HL-60 (cell line): Measurements from ENCODE around the gene AEN.

Experiments used
- DNase-seq, 2 experiments: peaks; one replicate each; pipeline ENCODE4 v3.0.0-alpha.2; 2010 to 2020; ENCODE audit warnings: low read depth in 1 of 2, low spot score in 1 of 2
- H3K27ac ChIP-seq: fragments of 250-450 bp; sonication (Bioruptor Pico); replicated peaks from 2 replicates; pipeline ENCODE4 v1.5.1; 2020; ENCODE audit warnings: mild to moderate bottlenecking, moderate library complexity
- H3K27me3 ChIP-seq: fragments of 250-450 bp; sonication (Bioruptor Pico); 2 replicates; pipeline ENCODE4 v1.5.1; 2021; ENCODE audit warnings: mild to moderate bottlenecking, moderate library complexity; ENCODE audit not compliant: insufficient read depth, poor library complexity, severe bottlenecking
- H3K4me3 ChIP-seq: replicated peaks from 2 replicates; pipeline ENCODE4 v1.5.1; 2011; ENCODE audit warnings: mild to moderate bottlenecking, control low read depth, low read length; ENCODE audit not compliant: insufficient read depth
- GABPA ChIP-seq: IDR thresholded peaks from 2 replicates; pipeline ENCODE4 v1.6.1; 2012; ENCODE audit warnings: low read depth
- POLR2AphosphoS5 ChIP-seq: IDR thresholded peaks from 2 replicates; pipeline ENCODE4 v1.6.1; 2012; ENCODE audit warnings: low read depth
- SPI1 ChIP-seq: IDR thresholded peaks from 2 replicates; pipeline ENCODE4 v1.6.1; 2012; ENCODE audit warnings: low read depth, mild to moderate bottlenecking, borderline replicate concordance
- TF ChIP-seq, protein P1 (sequence below): IDR thresholded peaks from one replicate; pipeline ENCODE4 v1.5.1; 2011; ENCODE audit warnings: low read length, control low read depth, inconsistent platforms; ENCODE audit not compliant: insufficient read depth
- TF ChIP-seq, protein P2 (sequence below): IDR thresholded peaks from 2 replicates; pipeline ENCODE4 v1.6.1; 2012; ENCODE audit warnings: low read depth; ENCODE audit not compliant: insufficient replicate concordance

The AEN gene

DNA sequence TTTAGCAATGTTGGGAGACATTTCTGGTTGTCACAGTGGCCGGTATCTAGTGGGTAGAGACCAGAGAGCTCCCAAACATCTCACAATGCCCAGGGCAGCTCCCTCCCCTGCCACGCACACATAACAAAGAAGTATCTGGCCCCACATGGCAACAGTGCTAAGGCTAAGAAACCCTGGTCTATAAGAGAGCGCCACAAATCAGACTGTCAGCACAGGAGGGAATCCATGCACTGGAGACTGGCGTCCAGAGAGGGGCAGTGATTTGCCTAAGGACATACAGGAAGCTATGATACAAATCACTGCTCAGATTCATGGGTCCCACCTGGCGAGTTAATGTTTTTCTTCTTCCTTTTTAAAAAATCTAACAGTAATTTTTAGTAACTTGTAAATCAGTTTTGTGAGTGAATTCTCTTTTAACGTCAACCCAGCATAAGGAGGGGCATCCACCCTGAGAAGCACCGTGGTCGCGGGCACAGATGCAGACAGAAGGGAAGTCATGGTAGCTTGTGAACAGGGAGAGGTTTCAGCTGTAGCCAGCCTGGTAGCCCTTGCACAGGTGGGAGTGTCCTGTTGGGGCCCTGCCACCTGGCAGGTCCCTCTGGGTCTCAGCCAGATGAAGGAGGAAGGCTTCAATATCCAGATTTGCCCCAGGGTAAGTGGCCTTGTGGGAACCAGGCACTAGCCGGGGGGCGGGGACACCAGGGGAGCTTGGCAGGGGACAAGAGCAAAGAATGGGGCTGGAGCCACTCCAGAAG lies 26.4 kb downstream of the AEN start:
- DNase-seq: no peak
- no peak overlapping the region for H3K4me3 ChIP-seq

DNA sequence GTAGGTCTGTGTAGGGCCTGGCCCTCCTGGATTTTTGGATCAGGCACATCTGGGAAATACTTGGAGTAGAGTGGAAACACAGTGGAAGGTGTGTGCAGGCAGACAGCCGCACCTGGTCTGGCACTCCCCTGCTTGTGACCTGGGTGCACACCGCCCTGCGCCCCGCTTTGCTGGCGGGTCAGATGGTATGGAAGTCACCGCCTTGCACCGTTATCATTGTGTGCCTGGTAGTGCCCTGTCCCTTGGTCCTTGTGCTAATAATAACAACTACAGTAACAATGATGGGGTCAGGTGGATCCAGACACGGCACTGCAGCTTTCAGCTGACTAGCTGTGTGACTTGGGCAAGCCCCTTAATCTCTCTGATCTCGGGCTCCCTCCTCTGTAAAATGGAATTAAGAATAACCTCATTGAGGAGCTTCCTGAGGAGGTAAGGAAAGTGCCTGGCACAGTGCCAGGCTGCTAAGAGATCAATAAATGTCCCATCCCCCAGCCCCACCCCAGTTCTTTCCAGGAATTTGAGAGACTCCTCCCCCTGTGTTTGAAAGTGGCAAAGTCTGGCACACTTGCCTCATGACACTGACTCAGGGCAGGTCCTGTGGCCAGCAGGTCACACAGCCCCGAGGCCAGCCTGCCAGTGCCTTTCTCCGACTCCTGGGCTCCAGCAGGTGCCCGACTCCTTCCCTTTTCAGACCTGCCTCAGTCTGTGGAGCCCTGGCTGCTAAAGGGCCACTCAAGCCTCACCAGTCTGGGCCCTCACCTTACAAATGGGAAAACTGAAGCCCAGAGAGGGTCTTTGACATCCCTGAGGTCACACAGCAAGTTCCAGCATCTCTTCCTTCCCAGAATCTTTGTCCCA lies 27.4 kb downstream of the AEN start:
- DNase-seq: no peak
- no peak overlapping the region for H3K27ac ChIP-seq
- H3K27me3 ChIP-seq: no peaks in the 10 kb centered on the region
- TF ChIP-seq SPI1: no peak
- no peak overlapping the region for H3K4me3 ChIP-seq

More for the DNA sequence above, 26.4 kb downstream of the AEN start:
- H3K27me3 ChIP-seq: no peaks in the 10 kb centered on the region
- no peak overlapping the region for H3K27ac ChIP-seq
- TF ChIP-seq, protein P1, sequence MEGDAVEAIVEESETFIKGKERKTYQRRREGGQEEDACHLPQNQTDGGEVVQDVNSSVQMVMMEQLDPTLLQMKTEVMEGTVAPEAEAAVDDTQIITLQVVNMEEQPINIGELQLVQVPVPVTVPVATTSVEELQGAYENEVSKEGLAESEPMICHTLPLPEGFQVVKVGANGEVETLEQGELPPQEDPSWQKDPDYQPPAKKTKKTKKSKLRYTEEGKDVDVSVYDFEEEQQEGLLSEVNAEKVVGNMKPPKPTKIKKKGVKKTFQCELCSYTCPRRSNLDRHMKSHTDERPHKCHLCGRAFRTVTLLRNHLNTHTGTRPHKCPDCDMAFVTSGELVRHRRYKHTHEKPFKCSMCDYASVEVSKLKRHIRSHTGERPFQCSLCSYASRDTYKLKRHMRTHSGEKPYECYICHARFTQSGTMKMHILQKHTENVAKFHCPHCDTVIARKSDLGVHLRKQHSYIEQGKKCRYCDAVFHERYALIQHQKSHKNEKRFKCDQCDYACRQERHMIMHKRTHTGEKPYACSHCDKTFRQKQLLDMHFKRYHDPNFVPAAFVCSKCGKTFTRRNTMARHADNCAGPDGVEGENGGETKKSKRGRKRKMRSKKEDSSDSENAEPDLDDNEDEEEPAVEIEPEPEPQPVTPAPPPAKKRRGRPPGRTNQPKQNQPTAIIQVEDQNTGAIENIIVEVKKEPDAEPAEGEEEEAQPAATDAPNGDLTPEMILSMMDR: no peak
- no peak for TF ChIP-seq SPI1
- TF ChIP-seq, protein P2, sequence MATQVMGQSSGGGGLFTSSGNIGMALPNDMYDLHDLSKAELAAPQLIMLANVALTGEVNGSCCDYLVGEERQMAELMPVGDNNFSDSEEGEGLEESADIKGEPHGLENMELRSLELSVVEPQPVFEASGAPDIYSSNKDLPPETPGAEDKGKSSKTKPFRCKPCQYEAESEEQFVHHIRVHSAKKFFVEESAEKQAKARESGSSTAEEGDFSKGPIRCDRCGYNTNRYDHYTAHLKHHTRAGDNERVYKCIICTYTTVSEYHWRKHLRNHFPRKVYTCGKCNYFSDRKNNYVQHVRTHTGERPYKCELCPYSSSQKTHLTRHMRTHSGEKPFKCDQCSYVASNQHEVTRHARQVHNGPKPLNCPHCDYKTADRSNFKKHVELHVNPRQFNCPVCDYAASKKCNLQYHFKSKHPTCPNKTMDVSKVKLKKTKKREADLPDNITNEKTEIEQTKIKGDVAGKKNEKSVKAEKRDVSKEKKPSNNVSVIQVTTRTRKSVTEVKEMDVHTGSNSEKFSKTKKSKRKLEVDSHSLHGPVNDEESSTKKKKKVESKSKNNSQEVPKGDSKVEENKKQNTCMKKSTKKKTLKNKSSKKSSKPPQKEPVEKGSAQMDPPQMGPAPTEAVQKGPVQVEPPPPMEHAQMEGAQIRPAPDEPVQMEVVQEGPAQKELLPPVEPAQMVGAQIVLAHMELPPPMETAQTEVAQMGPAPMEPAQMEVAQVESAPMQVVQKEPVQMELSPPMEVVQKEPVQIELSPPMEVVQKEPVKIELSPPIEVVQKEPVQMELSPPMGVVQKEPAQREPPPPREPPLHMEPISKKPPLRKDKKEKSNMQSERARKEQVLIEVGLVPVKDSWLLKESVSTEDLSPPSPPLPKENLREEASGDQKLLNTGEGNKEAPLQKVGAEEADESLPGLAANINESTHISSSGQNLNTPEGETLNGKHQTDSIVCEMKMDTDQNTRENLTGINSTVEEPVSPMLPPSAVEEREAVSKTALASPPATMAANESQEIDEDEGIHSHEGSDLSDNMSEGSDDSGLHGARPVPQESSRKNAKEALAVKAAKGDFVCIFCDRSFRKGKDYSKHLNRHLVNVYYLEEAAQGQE: no peak
- TF ChIP-seq GABPA: no peak
- TF ChIP-seq POLR2AphosphoS5: no peak

DNA sequence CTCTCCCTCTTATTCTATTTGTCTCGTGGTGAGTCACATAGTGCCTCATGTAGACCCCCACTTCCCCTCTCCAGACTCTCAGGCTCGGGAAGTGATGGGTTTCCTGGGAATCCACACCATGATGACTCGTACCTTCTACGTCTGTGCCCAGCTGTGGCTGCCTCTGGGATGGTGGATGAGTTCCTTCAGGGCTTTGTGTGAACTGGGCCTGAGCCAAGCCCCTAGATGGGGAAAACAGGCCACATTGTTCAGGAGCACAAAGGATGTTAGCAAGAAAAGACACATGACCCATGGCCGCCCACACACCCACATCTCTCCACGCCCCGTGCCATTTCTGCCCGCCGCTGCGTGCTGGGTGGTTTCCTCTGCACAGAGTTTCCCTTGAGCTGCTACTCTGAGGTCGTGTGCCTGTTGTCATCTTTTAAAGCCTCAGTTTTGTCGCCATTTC lies 28.2 kb downstream of the AEN start:
- Histone ChIP-seq H3K4me3 (no peak overlapping the region), H3K27ac (no peak overlapping the region), H3K27me3 (no peaks in the 10 kb centered on the region)
- no peak for DNase-seq
- no peak for TF ChIP-seq GABPA
- TF ChIP-seq POLR2AphosphoS5: no peak
- TF ChIP-seq, protein P2: no peak
- TF ChIP-seq, protein P1: no peak
- TF ChIP-seq SPI1: no peak

DNA sequence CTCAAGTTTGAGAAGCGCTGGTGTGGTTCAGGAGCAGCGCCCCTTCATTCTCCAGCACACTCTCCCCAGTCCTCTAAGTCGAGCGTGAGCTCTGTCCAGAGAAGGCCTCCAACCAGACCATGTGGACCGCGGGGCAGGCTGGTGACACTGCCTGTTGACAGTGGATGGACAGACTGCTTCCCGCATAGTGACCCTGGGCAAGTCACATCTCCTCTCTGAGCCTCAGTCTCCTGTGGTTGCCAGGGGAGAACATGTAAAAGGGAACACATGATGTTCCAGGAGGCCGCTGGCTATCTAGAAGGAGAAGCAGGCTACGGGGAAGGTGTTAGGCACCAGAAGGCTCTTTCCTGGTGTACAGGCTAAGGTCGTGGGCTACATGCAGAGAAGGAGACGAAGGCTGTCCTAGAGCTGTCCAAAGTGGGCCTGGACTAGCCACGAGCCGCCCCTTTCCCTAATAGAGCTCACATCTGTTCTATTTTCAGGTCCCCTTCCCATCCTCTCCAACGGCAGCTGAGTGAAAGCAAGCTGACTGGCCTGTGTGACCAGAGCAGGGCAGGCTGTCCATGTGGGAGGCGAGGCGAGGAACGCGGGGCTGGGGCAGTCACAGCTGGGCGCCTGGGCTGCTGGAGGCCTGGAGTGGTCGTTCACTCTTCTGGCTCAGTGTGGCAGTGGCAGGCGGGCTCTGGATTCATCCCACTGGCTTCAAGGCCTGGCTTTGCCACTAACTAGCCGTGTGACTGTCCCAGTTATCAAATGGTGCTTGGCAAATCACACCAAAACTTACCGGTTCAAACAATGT lies 28.8 kb downstream of the AEN start:
- Histone ChIP-seq H3K27ac (no peak overlapping the region), H3K4me3 (no peak overlapping the region), H3K27me3 (no peaks in the 10 kb centered on the region)
- no peak for DNase-seq
- no peak for TF ChIP-seq POLR2AphosphoS5
